Fibroblast of mammary gland (primary cell): Measurements from ENCODE around the gene SBNO1.

Source experiments
- DNase-seq: peaks from one replicate; pipeline ENCODE4 v3.0.0-alpha.2; 2010; ENCODE audit warnings: low read depth
- H3K4me3 ChIP-seq: 2 replicates; pipeline ENCODE4 v1.5.1; 2011; ENCODE audit warnings: low read depth, mild to moderate bottlenecking, low read length, moderate library complexity; ENCODE audit not compliant: control insufficient read depth
- TF ChIP-seq, protein P1 (sequence below): conservative IDR thresholded peaks from 2 replicates; pipeline ENCODE4 v1.5.1; 2011; ENCODE audit warnings: low read depth, low read length, inconsistent platforms; ENCODE audit not compliant: control insufficient read depth, insufficient read depth

SBNO1 gene

DNA sequence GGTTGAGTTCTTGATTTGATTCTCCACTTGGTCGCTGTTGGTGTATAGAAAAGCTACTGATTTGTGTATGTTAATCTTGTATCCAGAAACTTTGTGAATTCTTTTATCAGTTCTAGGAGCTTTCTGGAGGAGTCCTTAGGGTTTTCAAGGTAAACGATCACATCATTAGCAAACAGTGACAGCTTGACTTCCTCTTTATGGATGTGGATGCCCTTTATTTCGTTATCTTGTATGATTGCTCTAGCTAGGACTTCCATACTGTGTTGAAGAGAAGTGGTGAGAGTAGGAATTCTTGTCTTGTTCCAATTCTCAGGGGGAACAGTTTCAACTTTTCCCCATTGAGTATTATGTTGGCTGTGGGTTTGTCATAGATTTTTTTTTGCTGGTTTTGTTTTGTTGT is 119.0 kb downstream of the SBNO1 start:
- TF ChIP-seq, protein P1, sequence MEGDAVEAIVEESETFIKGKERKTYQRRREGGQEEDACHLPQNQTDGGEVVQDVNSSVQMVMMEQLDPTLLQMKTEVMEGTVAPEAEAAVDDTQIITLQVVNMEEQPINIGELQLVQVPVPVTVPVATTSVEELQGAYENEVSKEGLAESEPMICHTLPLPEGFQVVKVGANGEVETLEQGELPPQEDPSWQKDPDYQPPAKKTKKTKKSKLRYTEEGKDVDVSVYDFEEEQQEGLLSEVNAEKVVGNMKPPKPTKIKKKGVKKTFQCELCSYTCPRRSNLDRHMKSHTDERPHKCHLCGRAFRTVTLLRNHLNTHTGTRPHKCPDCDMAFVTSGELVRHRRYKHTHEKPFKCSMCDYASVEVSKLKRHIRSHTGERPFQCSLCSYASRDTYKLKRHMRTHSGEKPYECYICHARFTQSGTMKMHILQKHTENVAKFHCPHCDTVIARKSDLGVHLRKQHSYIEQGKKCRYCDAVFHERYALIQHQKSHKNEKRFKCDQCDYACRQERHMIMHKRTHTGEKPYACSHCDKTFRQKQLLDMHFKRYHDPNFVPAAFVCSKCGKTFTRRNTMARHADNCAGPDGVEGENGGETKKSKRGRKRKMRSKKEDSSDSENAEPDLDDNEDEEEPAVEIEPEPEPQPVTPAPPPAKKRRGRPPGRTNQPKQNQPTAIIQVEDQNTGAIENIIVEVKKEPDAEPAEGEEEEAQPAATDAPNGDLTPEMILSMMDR = no peak
- DNase-seq = no peak
- no peak overlapping the region for H3K4me3 ChIP-seq

DNA sequence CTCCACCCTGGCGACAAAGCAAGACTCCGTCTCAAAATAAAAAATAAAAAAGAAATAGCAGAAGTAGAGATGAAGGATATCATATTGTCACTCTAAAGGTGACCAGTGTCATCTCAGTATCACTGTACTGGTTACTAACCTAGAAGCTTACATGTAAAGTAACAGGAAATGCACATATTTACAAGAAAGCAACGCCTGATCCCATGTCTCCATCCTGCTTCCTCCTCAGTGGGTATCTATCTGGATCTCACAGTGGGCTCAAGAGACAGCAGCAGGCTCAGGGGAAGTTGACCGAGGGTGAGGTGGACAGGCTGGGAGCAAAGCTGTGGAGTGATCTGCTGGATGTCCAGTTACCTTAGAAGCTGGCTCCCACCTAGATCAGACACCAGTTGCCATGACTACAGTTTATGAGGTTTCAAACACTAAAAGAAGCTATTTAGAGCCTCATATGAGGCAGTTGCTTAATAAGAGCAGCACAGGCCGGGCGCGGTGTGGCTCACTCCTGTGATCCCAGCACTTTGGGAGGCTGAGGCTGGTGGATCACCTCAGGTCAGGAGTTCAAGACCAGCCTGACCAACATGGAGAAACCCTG is 120.9 kb downstream of the SBNO1 start:
- H3K4me3 ChIP-seq = no peak overlapping the region
- TF ChIP-seq, protein P1 = no peak
- DNase-seq = no peak

DNA sequence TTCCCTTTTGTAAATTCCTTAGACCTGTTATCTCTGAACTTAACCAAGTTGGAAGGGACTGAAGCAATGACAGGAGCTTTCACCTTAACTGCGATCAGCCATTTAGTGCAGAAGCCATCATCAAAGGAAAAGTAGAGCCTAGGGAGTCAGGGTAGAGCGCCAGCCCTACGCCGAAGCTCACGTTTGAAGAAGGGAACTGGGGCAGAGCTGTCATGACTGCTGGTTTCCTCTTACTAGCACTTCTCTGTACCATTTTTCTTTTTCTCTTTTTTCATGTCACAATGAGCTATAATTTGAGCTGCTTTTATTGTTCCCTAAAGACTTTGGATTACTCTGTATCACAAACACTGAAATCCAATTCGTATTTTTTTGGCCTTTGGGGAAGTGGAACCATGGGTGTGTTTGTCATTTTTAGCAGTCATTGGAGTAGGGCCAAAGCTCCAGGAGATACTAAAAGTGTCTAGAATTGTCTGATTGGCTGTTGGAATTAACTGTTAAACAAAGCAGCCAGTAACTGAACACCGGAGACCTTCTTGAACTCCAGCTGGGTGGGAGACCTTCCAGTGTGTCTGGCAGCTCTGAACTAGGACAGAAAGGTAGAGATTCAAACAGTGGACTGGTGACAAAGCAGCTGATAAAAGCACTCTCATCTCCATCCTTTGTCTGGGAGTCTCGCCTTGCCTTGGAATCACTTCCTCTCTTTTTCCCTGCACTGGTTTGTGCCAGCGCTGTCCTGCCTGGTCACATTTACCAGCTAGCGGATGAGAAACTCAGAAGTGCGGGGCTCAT is 122.3 kb downstream of the SBNO1 start:
- TF ChIP-seq, protein P1 = no peak
- DNase-seq = no peak
- H3K4me3 ChIP-seq = no peak overlapping the region
